Neuronal stem cell (in vitro differentiated cells): ENCODE results near the gene PDK2.

Experiments used
- DNase-seq: peaks from one replicate; pipeline ENCODE4 v3.0.0-alpha.2; 2013; ENCODE audit warnings: low spot score
- H2AFZ ChIP-seq: one replicate; pipeline ENCODE4 v1.6.1; 2013; ENCODE audit warnings: mild to moderate bottlenecking, low read length, inconsistent platforms
- H2AK5ac ChIP-seq: 2 replicates; pipeline ENCODE4 v1.6.1; 2013; ENCODE audit warnings: low read depth, mild to moderate bottlenecking, inconsistent platforms, low read length, moderate library complexity, mixed read lengths
- H2BK120ac ChIP-seq: 2 replicates; pipeline ENCODE4 v1.6.1; 2013; ENCODE audit warnings: low read depth, mild to moderate bottlenecking, inconsistent platforms, low read length, moderate library complexity, mixed read lengths
- H2BK12ac ChIP-seq: one replicate; pipeline ENCODE4 v1.6.1; 2013; ENCODE audit warnings: low read length, inconsistent platforms
- H2BK15ac ChIP-seq: 2 replicates; pipeline ENCODE4 v1.6.1; 2013; ENCODE audit warnings: mild to moderate bottlenecking, low read length, inconsistent platforms, mixed read lengths
- H2BK5ac ChIP-seq: one replicate; pipeline ENCODE4 v1.6.1; 2013; ENCODE audit warnings: inconsistent platforms, mild to moderate bottlenecking, low read length, moderate library complexity
- H3K14ac ChIP-seq: one replicate; pipeline ENCODE4 v1.6.1; 2013; ENCODE audit warnings: low read length, inconsistent platforms
- H3K18ac ChIP-seq: 2 replicates; pipeline ENCODE4 v1.6.1; 2013; ENCODE audit warnings: low read length, inconsistent platforms
- H3K23ac ChIP-seq: 2 replicates; pipeline ENCODE4 v1.6.1; 2013; ENCODE audit warnings: low read depth, mild to moderate bottlenecking, mixed read lengths, low read length, inconsistent platforms; ENCODE audit not compliant: poor library complexity
- H3K27ac ChIP-seq: replicated peaks from 3 replicates; pipeline ENCODE4 v1.5.1; 2013; ENCODE audit warnings: low read length, inconsistent platforms
- H3K27me3 ChIP-seq, 3 experiments: 2 replicates each; pipeline ENCODE4 v1.6.1; 2013; ENCODE audit warnings: low read length in 3 of 3, mild to moderate bottlenecking in 2 of 3, inconsistent platforms in 1 of 3, low read depth in 1 of 3, mixed read lengths in 1 of 3, moderate library complexity in 1 of 3; ENCODE audit not compliant: control insufficient read depth in 3 of 3, insufficient read depth in 3 of 3
- H3K36me3 ChIP-seq, 2 donors: replicated peaks in 1 of 2; 2 replicates each; pipeline ENCODE4 v1.6.1; 2013; ENCODE audit warnings: low read length in 2 of 2; ENCODE audit not compliant: control insufficient read depth in 2 of 2, insufficient read depth in 2 of 2
- H3K4ac ChIP-seq: 2 replicates; pipeline ENCODE4 v1.6.1; 2013; ENCODE audit warnings: inconsistent platforms, mild to moderate bottlenecking, low read length, moderate library complexity
- H3K4me1 ChIP-seq, 2 donors: 1 replicate in 1 of 2; 2 replicates in 1 of 2; pipeline ENCODE4 v1.6.1; 2013; ENCODE audit warnings: low read length in 2 of 2, low read depth in 1 of 2; ENCODE audit not compliant: control insufficient read depth in 2 of 2, insufficient read depth in 1 of 2
- H3K4me2 ChIP-seq: one replicate; pipeline ENCODE4 v1.6.1; 2013; ENCODE audit warnings: mild to moderate bottlenecking, low read length, inconsistent platforms; ENCODE audit not compliant: insufficient read depth, poor library complexity, severe bottlenecking
- H3K4me3 ChIP-seq, 2 donors: 2 replicates each; pipeline ENCODE4 v1.5.1; 2013; ENCODE audit warnings: low read length in 2 of 2, mild to moderate bottlenecking in 2 of 2, inconsistent platforms in 1 of 2, moderate library complexity in 1 of 2
- H3K79me1 ChIP-seq: one replicate; pipeline ENCODE4 v1.6.1; 2013; ENCODE audit warnings: low read depth, mild to moderate bottlenecking, inconsistent platforms, low read length, moderate library complexity
- H3K9ac ChIP-seq: one replicate; pipeline ENCODE4 v1.6.1; 2013; ENCODE audit warnings: mild to moderate bottlenecking, low read depth, low read length, inconsistent platforms; ENCODE audit not compliant: poor library complexity
- H3K9me3 ChIP-seq, 2 donors: replicated peaks in 1 of 2; 2 replicates each; pipeline versions ENCODE3 to v1.6.1; 2013; ENCODE audit warnings: low read length in 2 of 2, mild to moderate bottlenecking in 2 of 2, inconsistent platforms in 1 of 2, low read depth in 1 of 2, mixed read lengths in 1 of 2, moderate library complexity in 1 of 2; ENCODE audit not compliant: control insufficient read depth in 2 of 2, insufficient read depth in 1 of 2
- H4K8ac ChIP-seq: one replicate; pipeline ENCODE4 v1.6.1; 2013; ENCODE audit warnings: low read depth, mild to moderate bottlenecking, inconsistent platforms, low read length, moderate library complexity
- H4K91ac ChIP-seq: one replicate; pipeline ENCODE4 v1.6.1; 2013; ENCODE audit warnings: low read length, low read depth, mild to moderate bottlenecking, inconsistent platforms; ENCODE audit not compliant: poor library complexity
- WGBS, 2 donors: extraction: QIAGEN DNeasy Blood & Tissue Kit; methylation state at CpG; one replicate each; pipeline ENCODE4 v1.1.7; 2013; ENCODE audit warnings: missing lambda C conversion rate in 2 of 2, mixed read lengths in 1 of 2; ENCODE audit not compliant: insufficient read length in 2 of 2, insufficient replicate concordance in 1 of 2; ENCODE audit errors: extremely low coverage in 2 of 2; 5-methylcytosine and 5-hydroxymethylcytosine counted together

The PDK2 gene

DNA sequence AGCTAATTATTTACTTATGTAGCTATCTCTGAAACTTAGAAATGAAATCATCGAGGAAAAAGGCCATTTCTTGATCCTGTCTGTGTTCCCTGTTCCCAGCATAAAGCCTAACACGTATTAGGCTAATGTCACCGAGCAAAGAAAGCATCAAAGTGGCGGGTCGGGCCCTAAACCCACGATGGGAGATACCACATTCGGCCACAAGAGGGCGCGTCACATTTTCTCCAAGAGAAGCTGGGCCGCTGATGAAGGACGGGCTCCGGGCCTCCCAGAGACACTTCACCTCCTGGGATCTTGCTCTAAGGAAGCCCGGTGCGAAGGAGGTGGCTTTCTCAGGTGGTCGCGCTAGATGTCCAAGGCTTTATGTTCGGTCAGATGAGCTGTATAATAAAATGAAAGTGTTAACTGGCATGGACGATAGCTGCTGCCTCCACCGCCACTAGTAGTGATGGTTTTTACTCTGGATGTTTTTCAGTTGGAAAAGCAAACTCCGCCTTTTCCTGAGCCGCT, 853 bp upstream of the PDK2 start:
- Histone ChIP-seq H2BK15ac (no peak overlapping the region), H3K4ac (no peak overlapping the region), H3K9me3 (no peaks in the 10 kb centered on the region), H3K4me3 (peak overlapping the region; percentile 61 to 81), H3K27me3 (peaks cover 0 to 7% (median 0%) of the 10 kb centered on the region in 3 experiments), H3K14ac (no peak overlapping the region), H3K27ac (no peak overlapping the region), H3K18ac (no peak overlapping the region), H3K9ac (no peak overlapping the region), H3K4me1 (peaks cover 8 to 10% of the 10 kb centered on the region in 2 donors), H3K79me1 (peaks cover 6% of the 10 kb centered on the region), H2BK120ac (no peak overlapping the region), H3K23ac (no peak overlapping the region), H4K8ac (no peak overlapping the region), H3K36me3 (peaks cover 0 to 5% of the 10 kb centered on the region in 2 donors), H4K91ac (no peak overlapping the region), H3K4me2 (peak overlapping the region; percentile 79), H2AFZ (peak overlapping the region; percentile 96), H2AK5ac (no peak overlapping the region), H2BK5ac (no peak overlapping the region), H2BK12ac (no peak overlapping the region)
- no CpG with 5 or more reads among the region's 21 CpGs for WGBS, 2 donors
- peak; percentile 94 for DNase-seq

- Histone ChIP-seq H2BK5ac (peak overlapping the region; percentile 0), H3K4ac (peak overlapping the region; percentile 29), H3K79me1 (peaks cover 6% of the 10 kb centered on the region), H2AK5ac (peak overlapping the region; percentile 81), H3K4me3 (peak overlapping the region; percentile 81 to 86), H2BK15ac (peak overlapping the region; percentile 87), H2BK12ac (no peak overlapping the region), H3K9ac (peak overlapping the region; percentile 98), H3K27me3 (peaks cover 0 to 7% (median 0%) of the 10 kb centered on the region in 3 experiments), H3K27ac (no peak overlapping the region), H3K36me3 (peaks cover 0 to 5% of the 10 kb centered on the region in 2 donors), H2AFZ (peak overlapping the region; percentile 96), H3K9me3 (no peaks in the 10 kb centered on the region), H3K23ac (peak overlapping the region; percentile 56), H3K18ac (peak overlapping the region; percentile 96), H3K4me2 (peak overlapping the region; percentile 74), H3K4me1 (peaks cover 8 to 10% of the 10 kb centered on the region in 2 donors), H3K14ac (peak overlapping the region; percentile 10), H2BK120ac (peak overlapping the region; percentile 62), H4K8ac (no peak overlapping the region), H4K91ac (no peak overlapping the region)
- no CpG with 5 or more reads among the region's 12 CpGs for WGBS, 2 donors
- no peak for DNase-seq
Measured at GRCh38 chr17:50095626-50096037, 481 bp downstream of the PDK2 start.

DNA sequence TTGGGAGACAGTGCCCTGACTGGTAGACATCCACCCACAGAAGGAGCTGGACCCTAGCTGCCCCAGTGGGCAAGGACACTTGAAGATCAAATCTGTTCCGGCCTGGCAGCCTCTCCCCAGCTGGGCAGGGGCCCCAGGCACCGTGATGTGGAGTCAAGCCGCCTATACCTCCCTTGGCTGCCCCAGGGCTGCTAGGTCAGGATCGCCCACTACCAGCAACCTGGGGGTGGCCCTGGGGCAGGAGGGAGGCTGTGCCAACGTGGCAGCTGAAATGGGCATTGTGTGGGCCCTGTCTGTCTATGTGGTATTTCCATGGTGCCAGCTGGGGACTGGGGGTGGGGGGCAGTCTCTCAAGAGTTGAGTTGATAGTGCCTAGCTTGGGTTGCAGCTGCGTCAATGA, 941 bp downstream of the PDK2 start:
- H3K14ac ChIP-seq: peak overlapping the region; percentile 10
- no peak overlapping the region for H2BK15ac ChIP-seq
- WGBS, 2 donors: no CpG with 5 or more reads among the region's 6 CpGs
- H3K9ac ChIP-seq: peak overlapping the region; percentile 55
- no peak overlapping the region for H3K4ac ChIP-seq
- H2BK12ac ChIP-seq: no peak overlapping the region
- H2BK120ac ChIP-seq: peak overlapping the region; percentile 62
- H3K27ac ChIP-seq: no peak overlapping the region
- H2AK5ac ChIP-seq: peak overlapping the region; percentile 91
- H3K79me1 ChIP-seq: peaks cover 6% of the 10 kb centered on the region
- DNase-seq: no peak
- H3K27me3 ChIP-seq: peaks cover 0 to 4% (median 0%) of the 10 kb centered on the region in 3 experiments
- H3K18ac ChIP-seq: peak overlapping the region; percentile 44
- peak overlapping the region; percentile 81 to 86 for H3K4me3 ChIP-seq
- peak overlapping the region; percentile 56 for H3K23ac ChIP-seq
- peak overlapping the region; percentile 0 for H2BK5ac ChIP-seq
- no peak overlapping the region for H4K8ac ChIP-seq
- peak overlapping the region; percentile 74 for H3K4me2 ChIP-seq
- H2AFZ ChIP-seq: peak overlapping the region; percentile 96
- H3K36me3 ChIP-seq: peaks cover 0 to 5% of the 10 kb centered on the region in 2 donors
- H4K91ac ChIP-seq: no peak overlapping the region
- H3K4me1 ChIP-seq: peaks cover 12 to 14% of the 10 kb centered on the region in 2 donors
- no peaks in the 10 kb centered on the region for H3K9me3 ChIP-seq

DNA sequence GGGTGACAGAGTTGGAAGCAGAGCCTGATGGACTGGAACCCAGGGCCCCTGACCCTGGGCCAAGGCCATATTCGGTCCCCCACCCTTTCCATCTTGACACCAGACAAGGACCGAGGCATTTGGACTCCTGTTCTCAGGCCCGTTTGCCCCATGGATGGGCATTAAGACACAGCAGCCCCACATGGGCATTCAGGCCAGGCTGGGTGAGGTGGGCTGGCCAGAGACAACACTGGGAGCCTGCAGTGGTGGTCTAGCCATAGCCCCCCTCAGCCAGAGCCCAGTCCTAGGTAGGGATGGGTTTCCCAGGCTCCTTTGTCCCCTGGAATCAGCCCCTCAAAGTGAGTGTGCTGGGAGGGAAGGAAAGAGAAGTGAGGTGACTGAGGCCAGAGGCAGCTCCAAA, 1.6 kb downstream of the PDK2 start:
- peaks cover 0 to 4% (median 0%) of the 10 kb centered on the region in 3 experiments for H3K27me3 ChIP-seq
- no peak overlapping the region for H2BK120ac ChIP-seq
- H3K4ac ChIP-seq: no peak overlapping the region
- H4K91ac ChIP-seq: no peak overlapping the region
- no peak overlapping the region for H3K23ac ChIP-seq
- no peaks in the 10 kb centered on the region for H3K9me3 ChIP-seq
- H2BK15ac ChIP-seq: no peak overlapping the region
- no peak overlapping the region for H2AFZ ChIP-seq
- no peak overlapping the region for H3K18ac ChIP-seq
- peaks cover 19 to 21% of the 10 kb centered on the region in 2 donors for H3K4me1 ChIP-seq
- H4K8ac ChIP-seq: no peak overlapping the region
- H3K79me1 ChIP-seq: peaks cover 6% of the 10 kb centered on the region
- H3K9ac ChIP-seq: peak overlapping the region; percentile 45
- H3K14ac ChIP-seq: no peak overlapping the region
- DNase-seq: no peak
- no CpG with 5 or more reads among the region's 3 CpGs for WGBS, 2 donors
- H3K4me2 ChIP-seq: no peak overlapping the region
- no peak overlapping the region for H2BK12ac ChIP-seq
- peak overlapping the region; percentile 0 for H2BK5ac ChIP-seq
- no peak overlapping the region for H3K4me3 ChIP-seq
- no peak overlapping the region for H3K27ac ChIP-seq
- peaks cover 0 to 5% of the 10 kb centered on the region in 2 donors for H3K36me3 ChIP-seq
- H2AK5ac ChIP-seq: peak overlapping the region; percentile 91
